Kidney glomerular epithelial cell (primary cell): ENCODE measurements around the gene MVP.
"Not testable (repeated sequence)": the region's sequence is repeated elsewhere in the genome, so short reads cannot be mapped to it uniquely, and the experiment has no call there.

Experiments used
- DNase-seq: peaks from one replicate; lab custom pipeline; 2025; lab: John Stamatoyannopoulos, UW

The MVP gene

GRCh38 chr16:29843931-29844330, 23.7 kb downstream of the MVP start:
- DNase-seq, result no peak

DNA sequence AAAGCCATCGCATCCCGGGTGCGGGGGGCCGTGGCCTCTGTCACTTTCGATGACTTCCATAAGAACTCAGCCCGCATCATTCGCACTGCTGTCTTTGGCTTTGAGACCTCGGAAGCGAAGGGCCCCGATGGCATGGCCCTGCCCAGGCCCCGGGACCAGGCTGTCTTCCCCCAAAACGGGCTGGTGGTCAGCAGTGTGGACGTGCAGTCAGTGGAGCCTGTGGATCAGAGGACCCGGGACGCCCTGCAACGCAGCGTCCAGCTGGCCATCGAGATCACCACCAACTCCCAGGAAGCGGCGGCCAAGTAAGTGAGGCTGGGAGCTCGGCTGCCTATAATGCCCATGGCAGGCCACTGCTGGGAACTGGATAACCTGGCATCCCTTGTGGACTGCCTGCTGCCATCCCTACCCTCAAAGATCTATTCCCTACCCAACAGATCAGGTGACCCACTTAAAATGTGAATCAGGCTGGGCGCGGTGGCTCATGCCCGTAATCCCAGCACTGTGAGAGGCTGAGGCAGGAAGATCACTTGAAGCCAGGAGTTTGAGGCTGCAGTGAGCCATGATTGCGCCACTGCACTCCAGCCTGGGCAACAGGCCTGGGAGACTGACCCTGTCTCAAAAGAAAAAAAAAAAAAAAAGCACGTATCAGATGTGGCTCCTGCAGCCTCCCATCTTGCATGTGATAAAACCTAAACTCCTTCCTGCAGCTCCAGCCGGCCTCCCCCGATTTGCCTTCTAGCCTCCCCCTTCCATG, 24.5 kb downstream of the MVP start:
- no peak for DNase-seq

GRCh38 chr16:29845656-29846055, 25.4 kb downstream of the MVP start:
- DNase-seq, result no peak

DNA sequence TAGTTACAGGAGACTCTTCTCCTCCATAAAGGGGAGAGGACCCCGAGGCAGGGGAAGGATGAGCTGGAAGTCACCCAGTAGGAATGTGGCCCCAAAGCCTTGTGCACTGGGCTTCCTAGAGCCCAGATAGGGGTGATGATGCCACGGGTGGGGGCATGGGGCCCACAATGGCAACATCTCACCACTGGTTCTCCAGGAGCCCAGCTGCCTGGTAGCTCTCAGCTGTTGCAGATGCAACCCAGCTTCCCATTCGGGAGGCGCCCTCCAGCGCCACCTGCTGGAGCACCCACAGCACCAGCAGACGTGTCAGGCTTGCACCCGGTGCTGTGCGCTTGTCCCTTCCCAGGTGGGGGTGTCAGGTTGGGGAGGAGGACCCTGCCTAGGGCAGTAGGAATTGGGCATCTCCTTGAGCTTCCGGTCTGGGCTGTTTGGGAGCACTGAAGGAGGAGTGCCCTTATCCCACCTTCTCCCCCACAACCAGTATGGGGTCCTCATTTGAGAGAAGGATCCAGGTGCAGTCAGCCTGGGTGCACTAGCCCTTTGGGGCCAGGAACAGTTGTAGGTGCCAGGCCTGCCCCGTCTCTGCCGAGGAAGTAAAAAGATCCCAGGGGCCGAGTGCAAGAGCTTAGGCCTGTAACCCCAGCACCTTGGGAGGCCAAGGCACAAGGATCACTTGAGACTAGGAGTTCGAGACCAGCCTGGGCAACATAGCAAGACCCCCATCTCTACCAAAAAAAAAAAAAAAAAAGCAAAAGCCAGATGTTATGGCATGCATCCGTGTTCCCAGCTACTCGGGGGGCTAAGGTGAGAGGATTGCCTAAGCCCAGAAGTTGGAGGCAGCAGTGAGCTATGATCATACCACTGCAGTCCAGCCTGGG, 28.4 kb downstream of the MVP start:
- DNase-seq, result peak; percentile 11

GRCh38 chr16:29849505-29849904, 29.2 kb downstream of the MVP start:
- DNase-seq, result no peak

- no peak for DNase-seq
Measured at GRCh38 chr16:29850998-29851397, 30.7 kb downstream of the MVP start.

GRCh38 chr16:29852654-29853053, 32.4 kb downstream of the MVP start:
- DNase-seq, result no peak

DNA sequence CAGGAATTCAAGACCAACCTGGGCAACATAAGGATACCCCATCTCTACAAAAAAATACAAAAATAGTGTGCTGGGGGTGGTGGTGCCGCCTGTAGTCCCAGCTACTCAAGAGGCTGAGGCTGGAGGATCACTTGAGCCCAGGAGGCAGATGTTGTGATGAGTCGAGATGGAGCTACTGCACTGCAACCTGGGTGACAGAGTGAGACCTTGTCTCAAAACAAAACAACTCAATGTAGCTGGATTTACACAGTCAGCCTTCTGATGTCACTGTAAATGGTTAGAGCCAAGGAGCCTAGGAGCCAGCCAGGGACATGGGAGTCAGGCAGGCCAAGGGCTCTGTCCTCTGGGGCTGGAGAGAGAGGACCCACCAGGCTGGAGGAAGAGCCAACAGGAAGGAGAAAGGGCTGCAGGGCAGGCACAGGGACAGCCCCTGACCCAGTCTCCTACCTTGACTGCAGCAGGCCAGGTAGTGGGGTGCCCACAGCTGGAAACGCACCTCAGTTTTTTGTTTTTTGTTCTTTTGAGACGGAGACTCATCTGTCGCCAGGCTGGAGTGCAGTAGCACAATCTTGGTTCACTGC, 34.3 kb downstream of the MVP start:
- no peak for DNase-seq

DNA sequence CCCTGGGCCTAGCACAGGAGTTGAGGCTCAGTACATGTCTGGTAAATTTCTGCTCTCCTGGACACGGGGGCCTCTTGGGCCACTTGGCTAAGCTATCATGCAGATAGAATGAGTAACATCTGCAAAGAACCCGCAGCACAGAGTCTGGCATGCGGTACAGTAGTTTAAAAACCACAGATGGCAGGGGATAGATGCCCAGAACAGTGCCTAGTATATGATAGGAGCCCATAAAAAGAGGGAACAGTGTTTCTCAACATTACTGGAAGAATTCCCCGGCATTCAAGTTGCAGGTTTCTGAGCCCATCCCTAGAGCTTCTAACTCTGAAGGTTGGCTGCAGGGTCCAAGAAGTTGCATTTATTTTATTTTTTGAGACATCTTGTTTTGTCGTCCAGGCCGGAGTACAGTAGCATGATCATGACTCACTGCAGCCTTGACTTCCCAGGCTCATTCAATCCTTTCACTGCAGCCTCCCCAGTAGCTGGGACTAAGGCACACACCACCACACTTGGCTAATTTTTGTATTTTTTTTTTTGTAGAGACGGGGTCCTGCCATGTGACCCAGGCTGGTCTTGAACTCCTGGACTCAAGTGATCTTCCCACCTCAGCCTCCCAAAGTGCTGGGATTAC, 37.0 kb downstream of the MVP start:
- no peak for DNase-seq

- no peak for DNase-seq
Measured at GRCh38 chr16:29858149-29858849, 38.0 kb downstream of the MVP start.

- DNase-seq, result no peak
Measured at GRCh38 chr16:29858974-29859373, 38.7 kb downstream of the MVP start.

DNA sequence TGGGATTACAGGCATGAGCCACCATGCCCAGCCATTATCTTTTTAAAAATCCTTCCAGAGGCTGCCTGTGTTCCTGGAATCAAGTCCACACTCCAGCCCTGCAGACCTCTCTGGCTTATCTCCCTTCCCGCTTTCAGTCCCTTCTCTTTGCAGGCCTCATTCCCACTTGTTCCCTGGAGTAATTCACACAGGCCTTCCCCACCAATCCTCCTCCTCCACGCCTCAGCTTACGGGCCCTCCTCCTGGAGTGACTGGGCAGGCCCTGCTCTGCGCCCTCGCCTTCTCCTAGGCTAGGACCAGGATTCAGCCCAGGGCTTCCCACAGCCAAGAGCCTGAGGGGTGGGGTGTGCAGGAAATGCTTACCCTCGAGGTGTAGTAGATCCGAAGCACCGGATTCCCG, 40.0 kb downstream of the MVP start:
- DNase-seq, result no peak

- DNase-seq, result peak; percentile 18
Measured at GRCh38 chr16:29862383-29862883, 42.2 kb downstream of the MVP start.

DNA sequence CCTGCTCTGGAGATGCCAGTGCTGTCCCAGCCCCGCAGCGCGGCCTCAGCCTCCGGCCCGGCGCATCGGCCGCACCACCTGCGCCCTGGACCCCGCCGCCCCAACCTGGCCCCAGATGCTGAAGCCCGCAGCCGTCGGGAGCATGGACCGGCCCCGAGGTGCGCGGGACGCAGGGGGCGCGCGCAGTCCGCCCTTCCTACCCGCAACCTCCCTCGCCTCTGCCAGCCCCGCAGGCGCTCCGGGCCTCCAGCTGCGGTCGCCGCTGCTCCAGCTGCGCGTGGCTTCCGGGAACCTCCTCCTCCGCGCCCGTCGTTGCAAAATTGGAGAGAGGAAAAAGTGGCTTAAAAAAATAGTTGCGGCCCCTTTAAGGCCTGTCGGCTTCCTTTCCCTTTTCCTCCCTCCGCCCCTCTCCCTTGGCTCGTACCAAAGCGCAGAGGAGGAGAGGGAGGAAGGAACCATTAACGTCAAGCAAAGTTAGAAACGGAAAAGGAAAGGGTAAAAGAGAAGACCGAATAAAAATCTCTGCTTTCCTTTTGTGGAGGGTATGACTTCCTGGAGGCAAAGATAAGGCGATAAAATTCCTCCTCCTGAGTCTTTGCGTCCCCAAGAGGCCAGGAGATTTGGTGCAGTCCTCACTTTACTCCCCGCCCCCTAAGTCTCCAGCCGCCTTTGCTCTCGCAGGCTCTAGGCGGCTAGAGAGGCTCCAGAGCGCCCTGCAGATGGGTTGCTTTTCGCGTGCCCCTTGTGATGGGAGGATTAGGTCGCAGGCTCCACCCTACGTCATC, 42.8 kb downstream of the MVP start, which contains the start of gene CDIPT:
Gene CDIPT (minus strand): TSS at position 343 of the 785 bp plus-strand sequence. CDS start 369 bp downstream, outside the sequence.
- peak; percentile 97 for DNase-seq

- no peak for DNase-seq
Measured at GRCh38 chr16:29863669-29863984, 43.4 kb downstream of the MVP start.

DNA sequence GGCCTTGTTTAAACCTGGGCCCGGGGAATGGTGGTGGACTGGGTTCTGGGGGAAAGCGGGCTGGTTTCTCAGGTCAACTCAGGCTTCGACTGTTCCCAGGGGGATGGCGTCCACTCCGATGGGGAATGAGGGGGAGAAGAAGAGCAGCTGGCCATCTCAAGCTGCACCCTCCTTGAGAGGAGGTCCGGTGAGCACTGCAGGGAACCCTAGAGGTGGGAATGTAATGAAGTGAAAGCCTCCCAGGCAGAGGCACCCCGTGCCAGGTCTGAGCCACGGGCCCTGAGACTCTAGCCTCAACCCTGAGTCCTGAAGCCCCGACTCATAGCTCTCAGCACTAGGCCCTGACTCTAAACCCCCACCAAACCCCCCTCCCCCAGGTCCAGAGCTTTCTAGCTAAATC, 43.9 kb downstream of the MVP start:
- DNase-seq, result no peak

GRCh38 chr16:29868396-29869009, 48.2 kb downstream of the MVP start:
- DNase-seq, result no peak

- DNase-seq, result not testable (repeated sequence)
Measured at GRCh38 chr16:29869067-29869466, 48.8 kb downstream of the MVP start.

DNA sequence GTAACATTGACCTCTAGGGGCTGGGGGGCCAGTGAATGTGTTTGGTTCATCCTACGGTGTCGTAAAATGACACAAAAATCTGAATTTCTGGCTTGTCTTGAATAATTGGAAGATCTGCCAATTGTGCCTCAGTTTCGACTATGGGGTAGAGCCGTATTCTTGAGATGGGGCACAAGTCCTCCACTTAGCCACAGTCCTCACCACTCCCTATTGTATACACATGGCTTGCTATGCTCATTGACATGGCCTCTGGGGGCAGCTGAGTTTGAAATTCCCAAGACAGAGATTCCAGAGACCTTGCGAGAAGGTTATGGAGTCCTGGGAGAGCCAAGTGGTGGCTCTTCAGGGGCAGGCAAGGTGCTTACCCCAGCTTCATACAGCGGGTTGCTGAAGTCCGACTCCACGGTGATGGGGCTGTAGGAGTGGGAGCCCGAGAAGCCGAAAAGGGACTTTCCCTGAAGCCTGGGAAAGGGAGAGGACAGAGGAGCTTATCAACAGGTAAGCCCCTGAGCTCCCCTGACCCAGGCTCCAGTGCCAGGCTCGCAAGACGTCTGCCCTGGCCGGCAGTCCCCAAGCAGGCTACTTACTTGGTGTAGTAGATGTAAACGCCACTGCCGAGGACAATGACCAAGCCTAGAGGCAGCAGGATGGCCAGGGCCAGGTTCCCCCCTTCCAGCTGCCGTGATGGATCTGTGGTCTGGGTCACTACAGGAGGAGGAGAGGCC, 51.7 kb downstream of the MVP start:
- no peak for DNase-seq

DNA sequence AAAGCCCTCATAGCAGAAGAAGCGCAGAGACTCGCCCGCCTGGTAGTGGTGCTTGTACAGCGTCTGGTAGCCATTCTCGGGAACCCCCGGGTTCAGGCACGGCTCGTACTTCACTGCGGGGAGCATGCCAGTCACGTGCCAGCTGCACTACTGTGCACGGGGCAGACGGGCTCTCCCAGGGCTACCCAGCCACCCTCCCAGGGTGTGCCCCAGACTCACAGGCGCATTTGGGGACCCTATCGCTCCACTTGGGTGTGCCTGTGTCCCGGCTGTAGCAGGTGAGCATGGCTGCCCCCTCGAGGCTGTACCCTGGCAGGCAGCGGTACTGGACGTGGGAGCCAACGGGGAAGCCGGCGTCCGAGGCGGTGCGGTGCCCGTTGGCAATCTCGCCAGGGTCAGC, 53.1 kb downstream of the MVP start:
- no peak for DNase-seq
